ENCODE results near the gene PCDHB15. TPM values are rescaled to one million over a fixed set of nuclear protein-coding genes. Genes with fewer than 3 reads are reported as not detected.

The PCDHB15 gene
- total RNA-seq, 1 donor from 2014 or later: 1.6 TPM

DNA sequence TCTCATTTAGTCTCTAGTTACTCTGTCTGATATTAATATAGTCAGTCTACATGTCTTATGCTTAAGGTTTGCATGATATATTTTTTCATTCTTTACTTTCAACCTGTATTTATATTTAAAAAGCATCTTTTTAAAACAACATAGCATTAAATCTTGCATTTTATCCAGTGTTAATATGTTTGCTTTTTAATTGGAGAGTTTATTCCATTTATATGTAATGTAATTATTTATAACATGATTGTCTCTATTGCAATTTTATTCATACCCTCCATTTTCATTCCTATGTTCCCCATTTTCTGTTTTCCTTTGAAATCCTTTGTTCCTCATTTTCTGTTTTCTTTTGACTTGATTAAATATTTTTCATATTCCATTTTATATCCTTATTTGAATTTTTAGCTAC lies 13.3 kb downstream of the PCDHB15 start:
- Histone ChIP-seq H3K79me2 (ENCODE audit: insufficient read depth, low read length) (no peaks in the 10 kb centered on the region), H3K4me1 (ENCODE audit: insufficient read depth, low read length) (no peaks in the 10 kb centered on the region), H3K9me3 (ENCODE audit: insufficient read depth, low read depth, low read length) (peaks cover 25% of the 10 kb centered on the region), H4K20me1 (ENCODE audit: insufficient read depth, low read length) (no peaks in the 10 kb centered on the region), H3K9ac (ENCODE audit: low read length) (no peak overlapping the region), H3K4me2 (ENCODE audit: low read length) (no peak overlapping the region), H3K27ac (ENCODE audit: low read depth, low read length) (no peak overlapping the region), H3K36me3 (ENCODE audit: insufficient read depth, low read length) (no peaks in the 10 kb centered on the region), H2AFZ (ENCODE audit: low read depth, low read length) (no peak overlapping the region), H3K27me3 (ENCODE audit: insufficient read depth, low read length) (no peaks in the 10 kb centered on the region), H3K4me3 (ENCODE audit: insufficient read depth, low read depth, low read length) (no peak overlapping the region)
- DNase-seq (ENCODE audit: low read depth): no peak
- no peaks in the 10 kb centered on the region for H3K27me3 Mint-ChIP-seq (ENCODE audit: low read depth, unreplicated experiment)
- H3K9me3 Mint-ChIP-seq (ENCODE audit: unreplicated experiment): peaks cover 66% of the 10 kb centered on the region
- no peak for FAIRE-seq
- no peak for TF ChIP-seq EZH2 (IDR thresholded peaks at IDR 0.05; ENCODE audit: insufficient read depth, low read length)
- TF ChIP-seq, protein P1, sequence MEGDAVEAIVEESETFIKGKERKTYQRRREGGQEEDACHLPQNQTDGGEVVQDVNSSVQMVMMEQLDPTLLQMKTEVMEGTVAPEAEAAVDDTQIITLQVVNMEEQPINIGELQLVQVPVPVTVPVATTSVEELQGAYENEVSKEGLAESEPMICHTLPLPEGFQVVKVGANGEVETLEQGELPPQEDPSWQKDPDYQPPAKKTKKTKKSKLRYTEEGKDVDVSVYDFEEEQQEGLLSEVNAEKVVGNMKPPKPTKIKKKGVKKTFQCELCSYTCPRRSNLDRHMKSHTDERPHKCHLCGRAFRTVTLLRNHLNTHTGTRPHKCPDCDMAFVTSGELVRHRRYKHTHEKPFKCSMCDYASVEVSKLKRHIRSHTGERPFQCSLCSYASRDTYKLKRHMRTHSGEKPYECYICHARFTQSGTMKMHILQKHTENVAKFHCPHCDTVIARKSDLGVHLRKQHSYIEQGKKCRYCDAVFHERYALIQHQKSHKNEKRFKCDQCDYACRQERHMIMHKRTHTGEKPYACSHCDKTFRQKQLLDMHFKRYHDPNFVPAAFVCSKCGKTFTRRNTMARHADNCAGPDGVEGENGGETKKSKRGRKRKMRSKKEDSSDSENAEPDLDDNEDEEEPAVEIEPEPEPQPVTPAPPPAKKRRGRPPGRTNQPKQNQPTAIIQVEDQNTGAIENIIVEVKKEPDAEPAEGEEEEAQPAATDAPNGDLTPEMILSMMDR (IDR thresholded peaks at IDR 0.05; ENCODE audit: insufficient read depth, low read depth, low read length): no peak
- H3K27ac Mint-ChIP-seq (ENCODE audit: unreplicated experiment): no peak overlapping the region
- H3K36me3 Mint-ChIP-seq (ENCODE audit: low read depth, unreplicated experiment): peaks cover 6% of the 10 kb centered on the region
- no peak overlapping the region for H3K4me3 Mint-ChIP-seq (ENCODE audit: unreplicated experiment)
- H3K4me1 Mint-ChIP-seq (ENCODE audit: low read depth, unreplicated experiment): no peaks in the 10 kb centered on the region

DNA sequence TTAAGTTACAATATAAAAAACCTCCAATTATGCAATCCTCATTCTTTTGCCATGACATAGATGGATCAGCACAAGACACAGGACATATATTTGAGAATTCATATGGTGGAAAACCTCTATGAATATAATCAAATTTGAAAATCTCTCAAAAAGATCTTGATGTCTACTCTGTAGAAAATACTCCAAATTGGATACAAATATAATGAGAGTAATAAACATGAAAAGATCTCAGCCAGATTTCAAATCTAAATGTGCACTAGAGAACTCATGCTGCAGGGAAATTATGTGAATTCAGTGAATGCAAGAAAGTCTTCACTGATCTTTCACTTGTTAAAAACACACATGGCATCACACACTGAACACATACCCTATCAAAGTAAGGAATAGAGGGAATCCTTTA lies 13.8 kb downstream of the PCDHB15 start:
- TF ChIP-seq EZH2 (IDR thresholded peaks at IDR 0.05; ENCODE audit: insufficient read depth, low read length): no peak
- TF ChIP-seq, protein P1 (IDR thresholded peaks at IDR 0.05; ENCODE audit: insufficient read depth, low read depth, low read length): no peak
- no peak overlapping the region for H3K4me3 Mint-ChIP-seq (ENCODE audit: unreplicated experiment)
- FAIRE-seq: no peak
- Histone ChIP-seq H3K79me2 (ENCODE audit: insufficient read depth, low read length) (no peaks in the 10 kb centered on the region), H3K27me3 (ENCODE audit: insufficient read depth, low read length) (no peaks in the 10 kb centered on the region), H3K4me2 (ENCODE audit: low read length) (no peak overlapping the region), H3K4me3 (ENCODE audit: insufficient read depth, low read depth, low read length) (no peak overlapping the region), H3K36me3 (ENCODE audit: insufficient read depth, low read length) (no peaks in the 10 kb centered on the region), H3K4me1 (ENCODE audit: insufficient read depth, low read length) (no peaks in the 10 kb centered on the region), H3K9ac (ENCODE audit: low read length) (no peak overlapping the region), H3K27ac (ENCODE audit: low read depth, low read length) (no peak overlapping the region), H3K9me3 (ENCODE audit: insufficient read depth, low read depth, low read length) (peaks cover 26% of the 10 kb centered on the region), H4K20me1 (ENCODE audit: insufficient read depth, low read length) (no peaks in the 10 kb centered on the region), H2AFZ (ENCODE audit: low read depth, low read length) (no peak overlapping the region)
- no peak overlapping the region for H3K27ac Mint-ChIP-seq (ENCODE audit: unreplicated experiment)
- peaks cover 8% of the 10 kb centered on the region for H3K36me3 Mint-ChIP-seq (ENCODE audit: low read depth, unreplicated experiment)
- peaks cover 66% of the 10 kb centered on the region for H3K9me3 Mint-ChIP-seq (ENCODE audit: unreplicated experiment)
- no peak for DNase-seq (ENCODE audit: low read depth)
- H3K4me1 Mint-ChIP-seq (ENCODE audit: low read depth, unreplicated experiment): no peaks in the 10 kb centered on the region
- H3K27me3 Mint-ChIP-seq (ENCODE audit: low read depth, unreplicated experiment): no peaks in the 10 kb centered on the region

DNA sequence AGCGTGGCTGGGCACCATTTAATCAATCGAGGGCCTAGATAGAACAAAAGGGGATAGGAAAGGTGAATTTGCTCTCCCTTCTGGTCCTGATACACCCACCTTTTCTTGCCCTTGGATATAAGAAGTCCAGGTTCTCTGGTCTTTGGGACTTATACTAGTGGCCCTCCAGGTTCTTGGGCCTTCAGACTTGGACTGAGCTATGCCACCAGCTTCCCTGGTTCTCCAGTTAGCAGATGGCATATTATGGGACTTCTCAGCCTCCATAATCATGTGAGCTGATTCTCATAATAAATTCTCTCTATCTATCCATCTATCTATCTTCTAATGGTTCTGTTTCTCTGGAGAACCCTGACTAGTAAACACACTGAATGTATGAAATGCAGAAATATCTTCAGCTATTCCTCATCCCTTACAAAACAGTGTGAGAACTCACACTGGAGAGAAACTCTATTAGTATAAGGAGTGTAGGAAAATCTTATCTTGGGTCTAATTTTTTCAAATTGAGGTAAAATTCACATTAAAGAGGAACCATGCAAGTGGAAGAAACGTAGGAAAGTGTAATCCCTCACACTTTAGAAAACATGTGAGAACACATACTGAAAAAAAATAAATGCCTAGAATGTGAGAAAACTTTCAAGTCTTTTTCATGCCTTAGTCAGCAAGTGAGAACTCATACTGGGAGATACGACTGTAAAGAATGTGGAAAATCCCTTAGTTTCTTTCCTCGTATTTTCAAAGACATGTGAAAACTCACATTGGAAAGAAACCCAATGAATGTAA lies 15.5 kb downstream of the PCDHB15 start:
- no peak overlapping the region for H3K27ac Mint-ChIP-seq (ENCODE audit: unreplicated experiment)
- peaks cover 9% of the 10 kb centered on the region for H3K36me3 Mint-ChIP-seq (ENCODE audit: low read depth, unreplicated experiment)
- H3K79me2 ChIP-seq (ENCODE audit: insufficient read depth, low read length): no peaks in the 10 kb centered on the region
- no peaks in the 10 kb centered on the region for H3K4me1 ChIP-seq (ENCODE audit: insufficient read depth, low read length)
- no peak for FAIRE-seq
- H3K4me3 ChIP-seq (ENCODE audit: insufficient read depth, low read depth, low read length): no peak overlapping the region
- TF ChIP-seq, protein P1 (IDR thresholded peaks at IDR 0.05; ENCODE audit: insufficient read depth, low read depth, low read length): no peak
- no peak for TF ChIP-seq EZH2 (IDR thresholded peaks at IDR 0.05; ENCODE audit: insufficient read depth, low read length)
- no peak overlapping the region for H3K9ac ChIP-seq (ENCODE audit: low read length)
- no peak overlapping the region for H3K4me3 Mint-ChIP-seq (ENCODE audit: unreplicated experiment)
- no peak overlapping the region for H2AFZ ChIP-seq (ENCODE audit: low read depth, low read length)
- H3K9me3 ChIP-seq (ENCODE audit: insufficient read depth, low read depth, low read length): peaks cover 29% of the 10 kb centered on the region
- H3K27ac ChIP-seq (ENCODE audit: low read depth, low read length): no peak overlapping the region
- peak; percentile 5 for DNase-seq (ENCODE audit: low read depth)
- H3K27me3 ChIP-seq (ENCODE audit: insufficient read depth, low read length): no peaks in the 10 kb centered on the region
- no peaks in the 10 kb centered on the region for H3K27me3 Mint-ChIP-seq (ENCODE audit: low read depth, unreplicated experiment)
- no peaks in the 10 kb centered on the region for H4K20me1 ChIP-seq (ENCODE audit: insufficient read depth, low read length)
- no peaks in the 10 kb centered on the region for H3K36me3 ChIP-seq (ENCODE audit: insufficient read depth, low read length)
- H3K4me1 Mint-ChIP-seq (ENCODE audit: low read depth, unreplicated experiment): no peaks in the 10 kb centered on the region
- no peak overlapping the region for H3K4me2 ChIP-seq (ENCODE audit: low read length)
- peaks cover 70% of the 10 kb centered on the region for H3K9me3 Mint-ChIP-seq (ENCODE audit: unreplicated experiment)
